NCI-H1436 (cell line): ENCODE measurements around the gene FOXQ1.
"Not testable (repeated sequence)": the region's sequence is repeated elsewhere in the genome, so short reads cannot be mapped to it uniquely, and the experiment has no call there.

Source experiments
- DNase-seq: peaks from one replicate; lab custom pipeline; 2025; lab: John Stamatoyannopoulos, UW

FOXQ1 gene

GRCh38 chr6:1322696-1323219 is 10.9 kb downstream of the FOXQ1 start:
- DNase-seq, result no peak

DNA sequence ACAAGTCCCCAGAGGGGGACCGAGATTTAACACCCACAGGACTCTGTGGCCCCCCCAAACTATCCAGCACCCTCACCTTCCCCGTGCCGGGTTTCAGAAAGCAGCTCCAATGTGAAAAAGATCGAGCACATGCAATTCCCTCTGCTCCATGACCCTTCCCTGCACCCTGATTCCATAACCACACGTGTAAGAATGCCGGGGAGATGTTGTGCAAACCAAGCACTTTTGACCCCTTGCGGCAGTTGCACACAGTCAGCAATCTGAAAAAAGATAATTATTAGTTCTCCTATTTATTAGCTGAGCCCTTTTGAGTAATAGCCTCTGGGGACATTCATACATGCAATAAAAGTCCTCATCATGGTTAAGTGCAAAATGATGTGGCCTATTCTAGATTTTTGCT is 13.0 kb downstream of the FOXQ1 start:
- DNase-seq, result no peak

DNA sequence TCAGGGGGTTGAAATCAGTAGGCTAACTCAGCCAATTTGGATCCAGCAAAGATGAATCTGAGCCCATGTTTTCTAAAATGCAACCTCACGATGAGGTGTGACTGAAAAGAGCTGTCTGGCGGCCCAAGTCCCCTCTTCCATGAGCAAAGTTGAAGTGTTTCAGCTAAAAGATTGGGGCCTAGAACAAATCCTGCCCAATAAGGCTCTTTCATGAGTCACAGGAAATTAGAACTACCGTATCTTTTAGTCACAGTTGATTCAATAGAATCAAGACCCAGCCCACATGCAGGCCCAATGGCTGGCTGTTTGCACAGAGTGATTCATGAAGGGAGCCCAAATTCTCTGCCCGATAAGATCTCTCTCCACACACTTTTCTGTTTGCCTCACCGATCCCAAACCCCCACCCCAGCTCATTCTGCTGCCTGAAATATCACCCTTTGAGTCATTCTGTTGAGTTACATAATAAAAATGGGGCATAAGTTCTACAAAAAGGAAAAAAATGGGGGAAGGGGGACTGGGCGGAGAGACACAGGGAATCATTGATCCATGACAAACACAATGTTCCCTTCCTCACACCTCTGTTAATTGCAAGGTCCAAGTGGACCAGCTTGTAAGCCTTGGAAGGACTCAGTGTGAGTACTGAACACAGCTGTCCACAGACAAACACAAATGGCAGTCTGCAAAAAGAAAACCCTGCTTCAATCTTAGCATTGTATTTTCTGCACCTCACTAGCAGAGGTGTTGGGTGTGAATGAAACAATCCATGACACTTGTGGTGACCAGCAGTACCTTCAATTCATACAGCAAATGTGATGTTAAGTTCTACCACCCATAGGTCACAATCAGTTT is 13.8 kb downstream of the FOXQ1 start:
- no peak for DNase-seq

- no peak for DNase-seq
Measured at GRCh38 chr6:1326535-1327121, 14.7 kb downstream of the FOXQ1 start.

- DNase-seq, result no peak
Measured at GRCh38 chr6:1327630-1328029, 15.7 kb downstream of the FOXQ1 start.

GRCh38 chr6:1328129-1328800 is 16.4 kb downstream of the FOXQ1 start:
- DNase-seq, result no peak

DNA sequence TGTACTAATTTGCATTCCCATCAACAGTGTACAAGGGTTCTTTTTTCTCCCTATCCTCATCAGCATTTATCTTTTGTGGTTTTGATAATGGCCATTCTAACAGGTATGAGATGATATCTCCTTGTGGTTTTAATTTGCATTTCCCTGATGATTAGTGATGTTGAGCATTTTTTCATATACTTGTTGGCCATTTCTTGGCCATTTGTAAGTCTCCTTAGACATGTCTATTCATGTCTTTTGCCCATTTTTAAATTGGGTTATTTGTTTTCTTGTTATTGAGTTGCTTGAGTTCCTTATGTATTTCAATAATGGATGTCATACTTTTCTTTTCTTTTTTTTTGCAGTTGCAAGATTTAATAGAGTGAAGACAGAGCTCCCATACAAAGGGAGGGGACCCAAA is 17.8 kb downstream of the FOXQ1 start:
- DNase-seq, result no peak

- no peak for DNase-seq
Measured at GRCh38 chr6:1334684-1335083, 22.8 kb downstream of the FOXQ1 start.

- no peak for DNase-seq
Measured at GRCh38 chr6:1335367-1336037, 23.6 kb downstream of the FOXQ1 start.

GRCh38 chr6:1336246-1336843 is 24.4 kb downstream of the FOXQ1 start:
- no peak for DNase-seq

GRCh38 chr6:1337791-1338190 is 25.9 kb downstream of the FOXQ1 start:
- DNase-seq, result no peak

DNA sequence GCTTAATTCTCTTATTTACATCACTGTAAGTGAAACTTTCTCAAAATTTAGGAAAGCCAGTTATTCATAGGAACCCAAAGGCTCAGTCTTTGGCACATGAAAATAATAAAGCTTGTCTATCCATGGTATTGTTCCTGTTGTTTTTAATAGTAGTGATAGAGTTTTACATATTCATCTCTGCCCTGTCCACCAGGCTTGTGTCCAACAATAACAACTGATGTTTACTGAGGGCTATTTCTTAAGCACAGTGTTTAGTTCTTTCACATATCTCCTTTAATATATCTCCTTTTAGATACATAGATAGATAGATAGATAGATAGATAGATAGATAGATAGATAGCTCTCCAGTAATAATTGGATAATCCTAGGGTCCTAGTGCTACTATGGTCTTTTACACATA is 34.2 kb downstream of the FOXQ1 start:
- no peak for DNase-seq

DNA sequence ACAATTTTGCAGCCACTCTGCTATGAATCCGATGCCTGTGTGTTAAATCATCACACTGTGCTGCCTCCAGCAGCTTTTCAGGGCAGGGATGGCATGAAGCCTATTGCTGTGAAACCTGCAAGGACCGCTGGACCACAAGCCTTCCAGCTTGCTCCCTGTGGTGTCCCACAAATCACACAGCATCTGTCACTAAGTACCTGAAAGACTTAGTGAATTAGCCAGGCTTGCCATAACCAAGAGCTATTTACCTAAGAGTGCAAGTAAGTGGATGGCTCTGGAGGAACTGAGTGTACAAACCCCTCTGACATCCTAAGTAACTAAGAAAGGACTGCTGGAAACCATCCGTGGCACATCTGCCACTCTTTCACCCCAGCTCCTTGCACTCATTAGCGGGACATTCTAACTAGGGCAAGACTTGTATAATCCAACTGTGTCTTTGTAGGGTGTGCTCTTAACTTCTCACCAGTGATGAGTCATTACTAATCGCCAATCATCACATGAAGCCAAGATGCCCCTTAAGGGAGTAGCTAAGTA is 34.7 kb downstream of the FOXQ1 start:
- DNase-seq, result no peak

- DNase-seq, result no peak
Measured at GRCh38 chr6:1347161-1347560, 35.3 kb downstream of the FOXQ1 start.

DNA sequence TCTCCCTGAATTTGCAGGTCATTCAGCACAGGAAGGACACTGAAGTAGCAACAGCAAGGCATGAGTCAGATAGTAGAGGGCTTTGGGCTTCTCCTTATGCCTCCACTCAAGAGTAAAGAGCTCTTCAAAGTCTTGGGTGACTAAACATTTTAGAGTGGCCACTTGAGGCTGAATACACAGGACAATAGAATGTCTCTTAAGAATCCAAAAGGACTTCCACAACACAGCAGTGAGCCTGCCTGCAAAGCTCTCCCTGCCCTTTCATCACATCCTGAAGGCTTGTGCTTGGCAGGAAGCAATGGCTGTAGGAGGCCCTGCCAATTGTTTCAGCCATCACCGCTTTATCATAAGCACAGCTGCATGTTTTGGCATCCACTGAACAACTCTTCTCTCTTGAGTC is 36.8 kb downstream of the FOXQ1 start:
- no peak for DNase-seq

DNA sequence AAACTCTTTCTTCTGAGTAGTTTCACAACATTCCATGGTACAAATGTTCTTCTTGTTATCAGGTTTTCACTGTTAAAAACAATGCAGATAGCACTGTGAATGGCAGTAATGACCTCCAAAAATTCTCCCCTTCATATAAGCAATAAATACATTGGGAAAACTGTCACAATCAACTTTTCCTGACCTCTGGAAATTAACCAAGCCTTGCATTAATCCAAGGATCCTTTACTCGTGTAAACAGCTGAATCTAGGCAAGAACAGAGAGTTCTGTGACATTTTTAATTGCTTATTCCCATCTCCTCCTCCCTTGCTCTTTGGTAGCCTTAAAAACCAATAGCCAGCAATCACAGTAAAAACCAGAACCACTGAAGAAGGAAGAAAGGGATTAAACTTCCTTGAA is 37.8 kb downstream of the FOXQ1 start:
- DNase-seq, result no peak

- DNase-seq, result no peak
Measured at GRCh38 chr6:1351381-1352008, 39.6 kb downstream of the FOXQ1 start.

DNA sequence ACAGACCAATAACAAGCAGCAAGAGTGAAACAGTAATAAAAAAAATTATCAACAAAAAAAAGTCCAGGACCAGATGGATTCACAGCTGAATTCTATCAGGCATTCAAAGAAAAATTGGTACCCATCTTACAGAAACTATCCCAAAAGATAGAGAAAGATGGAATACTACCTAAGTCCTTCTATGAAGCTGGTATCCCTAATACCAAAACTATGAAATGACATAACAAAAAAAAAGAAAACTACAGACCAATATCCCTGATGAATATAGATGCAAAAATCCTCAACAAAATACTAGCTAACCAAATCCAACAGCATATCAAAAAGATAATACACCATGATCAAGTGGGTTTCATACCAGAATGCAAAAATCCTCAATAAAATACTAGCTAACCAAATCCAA is 43.2 kb downstream of the FOXQ1 start:
- not testable (repeated sequence) for DNase-seq

- not testable (repeated sequence) for DNase-seq
Measured at GRCh38 chr6:1361717-1362116, 49.8 kb downstream of the FOXQ1 start.

GRCh38 chr6:1362643-1363042 is 50.7 kb downstream of the FOXQ1 start:
- DNase-seq, result no peak

- DNase-seq, result no peak
Measured at GRCh38 chr6:1363298-1363697, 51.4 kb downstream of the FOXQ1 start.
